GM19328 (cell line): ENCODE data around the gene DNASE1L1.

Experiments
- ATAC-seq: cut with Tn5 transposase; IDR thresholded peaks from one replicate; pipeline ENCODE4 v1.9.1; 2021; ENCODE audit warnings: mild to moderate bottlenecking, moderate library complexity; ENCODE audit not compliant: unreplicated experiment

Gene DNASE1L1

DNA sequence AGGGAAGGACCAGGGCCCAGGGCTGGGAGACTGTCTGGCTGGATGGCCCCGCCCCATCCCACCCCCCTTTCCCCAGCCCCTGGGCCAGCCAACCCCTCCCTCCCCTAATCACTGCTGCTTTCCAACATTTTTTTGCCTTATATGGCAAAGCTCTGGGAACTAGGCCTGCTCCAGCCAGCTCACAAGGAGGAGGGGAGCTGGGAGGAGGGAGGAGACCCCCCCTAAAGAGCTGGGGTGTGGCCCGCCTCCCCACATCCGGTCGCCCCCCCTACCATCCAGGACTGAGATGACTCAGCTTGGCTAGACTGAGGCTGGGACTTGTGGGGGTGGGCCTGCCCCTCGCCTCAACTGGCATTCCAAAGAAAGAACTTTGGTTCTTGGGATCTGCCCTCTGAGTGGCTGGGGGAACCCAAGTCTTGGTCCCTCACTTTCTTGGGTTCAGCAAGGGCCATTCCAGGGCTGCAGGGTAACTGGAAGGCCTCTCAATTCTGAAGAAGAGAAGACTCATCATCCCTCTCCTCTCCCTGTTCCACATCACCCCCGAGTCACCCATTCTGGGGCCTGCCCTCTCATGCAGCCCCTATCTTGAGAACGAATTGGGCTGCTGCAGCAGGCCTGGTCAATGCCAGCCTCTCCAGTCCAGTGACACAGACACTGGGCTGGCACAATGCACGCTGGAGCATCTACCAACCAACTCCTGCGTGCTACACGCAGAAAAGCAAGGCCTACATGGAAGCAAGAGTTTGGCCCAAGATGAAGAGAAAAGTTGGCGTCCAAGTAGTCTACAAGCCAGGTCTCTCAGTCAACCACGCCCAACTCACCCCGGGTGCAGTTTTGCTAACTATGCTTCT, 39.4 kb downstream of the DNASE1L1 start:
- no peak for ATAC-seq

DNA sequence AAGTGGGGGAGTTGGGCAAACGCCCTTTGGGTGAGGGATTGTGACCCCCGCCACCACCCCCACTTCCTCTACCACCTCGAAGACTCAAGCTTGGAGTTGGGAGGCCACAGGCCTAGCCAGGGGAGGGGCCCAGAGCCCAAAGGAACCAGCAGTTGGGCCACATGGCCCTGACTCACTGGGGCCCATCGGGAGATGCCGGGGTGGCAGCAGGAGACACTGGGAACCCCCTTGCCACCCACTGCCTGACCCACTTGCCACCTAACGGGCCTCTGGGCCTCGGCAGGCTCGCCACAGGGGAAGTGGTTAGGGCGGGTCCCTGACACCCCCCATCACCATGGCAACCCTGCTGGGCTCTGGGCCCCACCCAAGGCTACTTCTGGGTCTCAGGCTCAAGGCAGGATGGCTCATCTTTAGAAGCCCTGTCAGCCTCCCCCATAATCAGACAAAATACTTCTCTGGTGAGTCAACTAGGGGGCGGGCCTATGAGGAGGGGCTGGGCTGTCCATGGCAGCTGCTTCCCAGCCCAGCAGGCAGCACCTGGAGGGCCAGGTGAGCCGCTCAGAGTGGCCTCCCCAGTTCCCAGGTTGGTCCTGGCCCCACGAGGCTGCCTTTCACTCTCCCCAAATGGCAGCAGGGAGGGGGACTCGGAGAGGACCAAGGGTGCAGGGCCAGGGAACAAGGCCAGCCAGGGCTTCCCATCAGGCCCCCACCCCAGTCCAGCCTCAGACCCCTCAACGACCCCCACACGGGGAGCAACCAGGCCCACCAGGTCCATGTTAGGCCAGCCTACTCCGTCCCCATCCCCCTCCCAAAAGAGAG, 40.2 kb downstream of the DNASE1L1 start:
- no peak for ATAC-seq

DNA sequence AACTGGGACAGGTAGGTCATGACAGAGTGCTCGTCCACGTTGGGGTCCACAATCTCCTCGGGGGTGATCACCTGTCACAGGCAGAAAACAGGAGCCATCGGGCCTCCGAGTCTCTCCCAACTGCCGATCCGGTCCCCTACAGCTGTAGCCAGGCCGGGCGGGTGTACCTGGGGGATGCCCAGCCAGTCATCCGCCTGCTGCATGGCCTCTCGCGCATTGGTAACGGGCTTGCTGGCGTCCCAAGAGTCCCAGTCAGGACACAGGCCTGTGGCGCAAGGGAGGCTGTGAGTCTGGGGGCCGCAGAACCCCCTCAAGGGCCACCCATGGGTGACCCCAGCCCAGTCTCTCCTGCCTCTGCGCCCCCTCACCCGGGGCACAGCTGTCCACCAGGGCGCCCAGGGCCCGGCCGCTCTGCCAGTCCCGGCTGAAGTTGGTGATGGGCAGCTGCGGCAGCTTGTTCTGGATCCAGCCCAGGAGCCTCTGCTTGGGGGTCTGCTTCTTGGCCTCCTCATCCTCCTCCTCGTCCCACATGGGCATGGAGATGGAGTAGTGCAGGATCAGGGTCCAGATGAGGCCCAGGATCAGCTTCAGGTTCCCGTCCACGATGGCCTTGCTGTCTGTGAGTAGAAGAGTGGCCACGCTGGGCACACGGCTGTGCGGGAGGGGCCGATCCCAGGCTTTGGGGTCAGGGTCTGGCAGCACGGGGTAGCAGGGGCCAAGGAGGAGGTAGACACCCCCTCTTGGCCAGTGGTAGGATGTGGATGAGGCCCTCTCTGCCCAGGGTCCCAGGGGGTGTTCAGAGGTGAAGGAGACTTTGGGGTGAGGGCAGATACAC, 41.4 kb downstream of the DNASE1L1 start:
- no peak for ATAC-seq

DNA sequence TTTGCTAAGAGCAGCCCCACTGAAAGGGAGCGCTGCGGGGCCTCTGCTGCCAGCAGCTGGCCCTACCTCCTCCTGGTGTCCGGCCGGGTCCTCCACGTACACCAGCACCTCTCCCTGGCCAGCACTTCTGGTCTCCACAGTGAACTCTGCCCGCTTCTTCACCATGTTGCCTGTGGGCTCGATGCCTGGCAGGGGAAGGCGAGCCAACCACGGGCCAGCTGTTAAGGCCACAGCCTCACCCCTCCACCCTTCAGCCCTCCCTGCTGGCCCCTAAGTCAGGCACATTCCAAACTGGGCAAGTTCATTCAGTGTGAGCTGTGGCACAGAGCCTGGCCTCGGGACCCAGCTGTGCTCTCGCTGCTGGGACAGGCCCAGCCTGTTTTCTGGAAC, 42.4 kb downstream of the DNASE1L1 start:
- no peak for ATAC-seq

GRCh38 chrX:154365997-154366665, 42.9 kb downstream of the DNASE1L1 start:
- no peak for ATAC-seq

DNA sequence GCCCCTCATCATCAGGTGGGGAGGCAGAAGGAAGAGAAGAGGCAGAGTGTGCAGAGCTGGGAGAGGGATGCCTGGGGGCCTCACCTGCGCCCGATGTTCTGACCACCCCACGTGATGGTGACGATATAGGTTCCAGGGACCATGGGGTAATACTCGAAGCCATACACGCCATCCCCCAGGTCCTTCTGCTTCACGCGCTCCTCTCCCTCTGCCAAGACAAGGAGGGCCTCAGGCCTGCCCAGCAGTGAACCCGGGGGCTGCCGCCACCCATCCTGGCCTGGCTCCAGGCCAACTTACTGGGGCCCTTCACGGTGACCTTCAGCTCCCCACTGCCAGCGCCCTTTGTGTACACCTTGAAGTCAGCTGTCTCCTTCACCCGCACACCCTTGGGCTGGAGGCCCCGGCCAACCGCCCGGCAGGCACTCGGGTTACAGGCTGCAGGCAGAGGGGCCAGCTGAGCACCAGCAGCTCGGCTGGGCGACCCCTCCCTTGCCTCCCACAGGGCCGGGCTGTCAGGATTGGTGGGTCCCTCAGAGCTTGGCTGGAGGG, 43.9 kb downstream of the DNASE1L1 start:
- ATAC-seq, result no peak

DNA sequence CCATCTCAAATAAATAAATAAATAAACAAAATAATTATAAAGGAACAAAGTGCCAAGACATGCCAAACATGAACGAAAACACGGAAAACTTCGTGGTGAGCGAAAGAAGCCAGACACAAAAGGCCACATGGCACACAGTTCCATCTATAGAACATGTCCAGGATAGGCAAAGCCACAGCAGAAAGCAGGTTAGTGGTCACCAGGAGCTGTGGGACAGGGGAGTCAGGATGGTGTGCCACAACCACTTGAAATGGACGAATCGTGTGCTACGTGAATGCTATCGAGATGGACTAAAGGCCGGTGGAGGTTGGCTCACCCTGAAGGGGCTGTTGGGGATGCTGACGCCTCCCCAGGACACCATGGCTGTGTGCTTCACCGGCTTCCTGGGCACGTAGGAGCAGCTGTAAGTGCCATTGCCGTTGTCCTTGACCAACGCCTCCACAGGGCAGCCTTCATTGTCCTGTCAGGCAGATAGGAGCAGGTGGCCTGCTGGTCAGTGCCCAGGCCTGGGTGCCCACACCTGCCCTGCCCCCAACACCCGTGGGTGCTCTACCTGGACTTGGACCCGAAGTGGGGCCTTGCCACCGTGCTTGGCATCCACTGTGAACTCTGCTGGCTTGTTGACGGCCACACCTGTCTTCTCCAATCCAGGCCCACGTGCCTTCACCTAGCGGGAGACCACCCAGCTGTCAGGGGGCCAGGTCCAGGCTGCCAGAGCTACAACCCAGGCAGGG, 45.2 kb downstream of the DNASE1L1 start:
- ATAC-seq, result no peak

DNA sequence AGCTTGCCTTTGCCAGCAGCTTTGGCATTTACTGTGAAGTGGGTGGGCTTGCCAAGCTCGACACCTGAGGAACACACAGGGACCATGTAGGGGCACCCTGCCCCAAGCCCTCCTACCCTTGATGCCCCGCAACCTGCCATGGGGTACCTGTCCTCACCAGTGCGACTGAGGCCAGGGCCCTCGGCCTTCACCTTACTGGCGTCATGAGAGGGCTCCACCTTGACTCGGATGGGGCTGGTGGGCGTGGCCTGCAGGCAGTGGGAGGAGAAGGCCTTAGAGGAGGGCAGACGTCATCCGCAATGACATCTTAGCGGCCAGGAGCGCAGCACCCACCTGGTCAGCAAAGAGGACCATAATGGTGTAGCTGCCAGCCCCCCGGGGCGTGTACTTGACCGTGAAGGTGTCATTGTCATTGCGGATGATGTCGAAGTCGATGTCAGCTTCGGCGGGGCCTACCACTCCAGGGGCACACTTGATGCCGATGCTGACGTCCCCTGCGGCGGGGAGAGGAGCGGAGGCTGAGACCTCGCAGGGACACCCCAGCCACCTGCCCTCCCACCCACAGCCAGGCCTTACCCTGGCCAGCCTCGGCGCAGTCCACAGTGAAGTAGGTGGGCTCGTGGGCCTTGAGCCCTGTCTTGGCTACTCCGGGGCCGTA, 46.8 kb downstream of the DNASE1L1 start:
- ATAC-seq, result no peak

DNA sequence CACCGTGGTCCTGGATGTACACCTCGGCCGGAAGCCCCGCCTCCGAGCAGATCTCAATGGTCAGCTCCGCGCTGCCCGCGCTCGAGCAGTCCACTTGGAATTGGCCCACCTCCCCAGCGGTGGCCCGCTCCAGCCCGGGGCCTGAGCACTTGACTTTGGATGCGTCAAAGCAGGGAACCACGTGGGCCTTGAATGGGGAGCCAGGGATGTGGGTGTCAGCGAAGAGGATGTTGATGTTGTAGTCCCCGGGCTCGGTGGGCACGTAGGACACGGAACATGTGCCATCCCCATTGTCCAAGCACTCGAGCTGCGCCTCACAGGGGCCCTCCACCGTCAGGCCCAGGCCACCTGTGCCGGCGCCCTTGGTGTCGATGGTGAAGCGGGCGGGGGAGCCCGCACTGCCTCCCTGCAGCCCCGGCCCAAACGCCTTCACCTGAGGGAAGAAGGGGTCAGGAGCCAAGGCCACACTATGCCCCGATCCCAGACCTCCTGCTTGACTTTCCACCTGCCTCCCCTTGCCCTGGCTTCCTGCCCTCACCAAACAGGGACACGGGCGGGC, 48.8 kb downstream of the DNASE1L1 start:
- no peak for ATAC-seq

GRCh38 chrX:154359362-154360154, 49.5 kb downstream of the DNASE1L1 start:
- no peak for ATAC-seq

DNA sequence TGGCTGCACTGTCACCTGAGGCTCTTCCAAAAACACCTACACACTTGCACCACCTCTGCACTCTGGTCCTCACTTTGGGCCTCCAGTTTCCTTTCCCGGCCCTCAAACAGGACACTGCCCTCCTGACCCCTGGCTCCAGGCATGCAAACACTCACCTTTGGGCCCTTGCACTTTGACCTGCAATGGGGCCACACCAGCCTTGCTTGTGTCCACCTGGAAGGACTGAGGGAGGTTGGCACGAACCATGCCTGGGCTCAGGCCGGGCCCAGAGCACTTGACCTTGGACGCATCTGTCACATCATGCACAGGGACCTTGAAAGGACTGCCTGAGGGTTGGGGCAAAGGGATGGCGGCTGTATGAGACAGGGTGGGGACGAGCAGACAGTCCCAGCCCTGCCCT, 50.2 kb downstream of the DNASE1L1 start:
- ATAC-seq, result no peak

- no peak for ATAC-seq
Observed at GRCh38 chrX:154358011-154358410, 51.0 kb downstream of the DNASE1L1 start.

- ATAC-seq, result no peak
Observed at GRCh38 chrX:154357205-154357604, 51.8 kb downstream of the DNASE1L1 start.

DNA sequence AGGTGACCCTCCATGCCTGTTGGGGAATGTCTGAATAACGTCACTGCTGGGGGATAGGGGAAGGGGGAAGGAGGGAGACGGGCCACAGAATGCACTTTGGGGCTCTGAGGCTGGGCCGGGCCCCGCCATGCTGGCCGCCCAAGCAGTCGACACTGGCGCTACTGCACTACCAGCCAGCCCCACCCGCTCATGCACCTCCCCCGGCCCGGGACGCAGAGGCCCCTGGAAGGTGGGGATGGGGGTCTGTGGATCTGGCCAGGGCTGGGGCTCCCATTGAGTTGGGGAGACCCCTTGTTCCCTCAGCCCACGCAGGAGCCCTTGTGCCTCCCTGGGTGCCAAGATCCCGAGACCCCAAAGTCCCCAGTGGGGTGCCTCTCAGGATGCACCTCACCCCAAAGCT, 52.5 kb downstream of the DNASE1L1 start:
- no peak for ATAC-seq

DNA sequence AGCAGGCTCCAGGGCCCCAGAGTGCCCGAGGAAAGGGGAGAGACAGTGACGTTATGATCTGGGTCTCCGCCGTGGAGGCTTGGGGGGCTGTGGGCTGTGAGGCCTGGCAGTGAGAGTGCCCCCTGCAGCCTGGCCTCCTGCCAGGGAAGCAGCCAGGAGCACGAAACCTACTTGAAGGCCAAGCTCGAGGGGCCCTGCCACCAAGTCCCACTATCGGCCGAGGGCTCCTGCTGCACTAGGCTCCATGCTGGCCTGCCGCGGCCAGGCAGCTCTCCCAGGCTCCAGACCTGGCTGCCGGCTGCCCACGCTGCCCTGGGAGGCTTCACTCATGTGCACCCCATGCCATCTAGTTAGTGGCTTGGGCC, 53.3 kb downstream of the DNASE1L1 start:
- ATAC-seq, result no peak

DNA sequence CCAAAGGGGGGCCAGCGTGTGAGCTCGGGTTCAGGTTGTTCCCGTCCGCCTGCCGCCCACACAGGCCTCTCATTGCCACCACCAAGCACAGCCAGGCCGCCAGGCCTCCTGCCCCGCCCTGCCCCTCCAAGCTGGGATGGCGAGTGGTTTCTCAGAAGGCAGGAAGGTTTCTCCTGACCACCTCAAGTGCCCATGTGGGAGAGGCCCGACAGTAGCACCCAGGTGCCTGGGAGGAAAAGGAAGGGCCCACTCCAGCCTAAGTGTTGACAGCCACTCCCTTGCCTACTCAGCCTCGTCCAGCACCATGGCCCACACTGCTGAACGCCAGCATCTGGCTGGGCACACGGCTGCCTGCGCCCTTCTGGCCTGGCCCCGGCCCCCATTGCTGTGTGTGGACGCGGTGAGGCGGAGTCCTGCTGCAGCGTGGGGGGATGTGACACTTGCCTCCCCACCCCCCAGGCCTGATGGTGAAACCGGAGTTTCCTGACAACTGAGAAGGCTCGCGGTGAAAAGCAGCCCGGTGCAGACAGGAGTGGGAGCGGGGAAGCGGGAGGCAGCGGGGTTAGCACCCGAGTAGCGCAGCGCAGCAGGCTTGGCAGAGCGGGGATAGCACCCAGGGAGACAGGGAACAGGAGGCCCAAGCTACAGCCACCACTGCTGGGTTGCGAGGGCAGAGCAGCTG, 53.8 kb downstream of the DNASE1L1 start:
- no peak for ATAC-seq

DNA sequence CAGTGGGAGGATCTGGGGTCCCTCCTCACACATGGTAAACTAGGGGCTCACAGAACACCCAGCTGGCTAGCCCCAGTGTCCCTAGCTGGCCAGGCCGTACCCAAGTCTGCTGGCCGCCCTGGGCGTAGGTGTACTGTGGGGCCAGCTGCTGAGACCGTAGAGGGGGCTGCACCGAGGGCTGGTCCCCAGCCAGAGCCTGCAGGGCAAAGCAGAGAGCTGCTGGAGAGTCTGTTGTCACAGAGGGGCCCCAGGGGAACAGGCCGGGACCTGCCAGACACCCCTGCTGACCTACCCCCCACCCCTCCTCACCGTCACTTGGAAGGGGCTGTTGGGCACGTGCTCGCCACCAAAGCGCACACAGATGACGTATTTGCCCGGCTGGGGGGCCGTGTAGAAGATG, 54.5 kb downstream of the DNASE1L1 start:
- ATAC-seq, result no peak

DNA sequence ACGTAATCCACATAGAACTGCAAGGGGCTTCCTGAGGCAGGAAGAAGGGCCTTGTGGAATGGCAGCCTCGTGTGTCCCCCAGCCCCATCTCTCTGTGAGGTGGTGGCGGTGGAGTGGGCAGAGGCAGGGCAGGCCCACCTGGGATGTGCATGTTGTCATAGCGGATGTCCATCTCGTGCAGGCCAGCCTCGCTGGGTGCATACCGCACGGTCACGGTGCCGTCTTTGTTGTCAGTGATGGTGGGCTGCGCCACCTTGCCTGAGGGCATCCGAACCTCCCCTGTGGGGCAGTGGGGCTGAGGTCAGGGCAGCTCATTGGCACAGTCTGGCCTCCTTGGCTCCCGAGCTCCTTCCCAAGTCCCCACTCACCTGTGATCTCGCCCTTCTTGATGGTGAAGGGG, 55.0 kb downstream of the DNASE1L1 start:
- ATAC-seq, result no peak
